ENCODE results near the gene XRN1. TPM values are rescaled to one million over a fixed set of nuclear protein-coding genes. Genes with fewer than 3 reads are reported as not detected.
"Not testable (repeated sequence)": the region's sequence is repeated elsewhere in the genome, so short reads cannot be mapped to it uniquely, and the experiment has no call there.

Gene XRN1
- polyA plus RNA-seq, 4 donors, result 23.8 to 27.4 (median 25.0) TPM

DNA sequence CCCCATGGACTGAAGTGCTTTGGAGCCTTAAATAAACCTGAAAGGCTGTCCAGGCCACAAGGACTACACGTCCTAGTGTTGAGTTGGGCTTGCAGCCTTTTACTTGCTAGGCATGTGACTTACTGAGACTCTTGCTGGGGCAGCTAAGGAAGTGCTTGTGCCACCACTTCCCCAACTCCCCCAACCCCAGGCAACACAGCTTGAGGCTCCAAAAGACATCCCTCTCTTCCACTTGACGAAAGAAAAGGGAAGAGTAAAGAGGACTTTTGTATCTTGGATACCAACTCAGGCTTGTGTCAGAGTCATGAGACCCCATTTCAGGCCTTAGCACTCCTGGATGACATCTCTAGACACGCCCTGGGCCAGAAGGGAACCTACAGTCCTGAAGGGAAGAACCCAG, 109.8 kb downstream of the XRN1 start:
- DNase-seq (ENCODE audit: low read depth in 4 of 4, low spot score in 3 of 4), result no peak

DNA sequence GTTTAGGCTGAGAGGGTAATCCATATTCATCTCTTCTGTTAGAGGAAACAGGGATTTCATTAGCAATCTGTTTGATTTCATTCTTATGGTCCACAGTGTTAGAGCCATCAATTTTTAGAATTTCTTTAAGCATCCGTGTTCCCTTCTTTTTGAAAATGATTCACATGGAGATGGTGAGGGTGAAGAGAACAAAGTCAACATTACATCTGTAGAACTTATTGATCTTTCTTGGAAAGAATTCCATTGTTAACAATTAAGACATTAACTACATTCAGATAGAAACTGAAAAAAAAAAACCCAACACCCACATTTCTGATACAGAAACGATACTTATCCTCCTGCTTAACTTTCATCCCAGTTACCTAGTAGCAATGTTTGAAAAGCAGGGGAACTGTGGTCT, 115.4 kb downstream of the XRN1 start:
- no peak for DNase-seq (ENCODE audit: low read depth in 4 of 4, low spot score in 3 of 4)

DNA sequence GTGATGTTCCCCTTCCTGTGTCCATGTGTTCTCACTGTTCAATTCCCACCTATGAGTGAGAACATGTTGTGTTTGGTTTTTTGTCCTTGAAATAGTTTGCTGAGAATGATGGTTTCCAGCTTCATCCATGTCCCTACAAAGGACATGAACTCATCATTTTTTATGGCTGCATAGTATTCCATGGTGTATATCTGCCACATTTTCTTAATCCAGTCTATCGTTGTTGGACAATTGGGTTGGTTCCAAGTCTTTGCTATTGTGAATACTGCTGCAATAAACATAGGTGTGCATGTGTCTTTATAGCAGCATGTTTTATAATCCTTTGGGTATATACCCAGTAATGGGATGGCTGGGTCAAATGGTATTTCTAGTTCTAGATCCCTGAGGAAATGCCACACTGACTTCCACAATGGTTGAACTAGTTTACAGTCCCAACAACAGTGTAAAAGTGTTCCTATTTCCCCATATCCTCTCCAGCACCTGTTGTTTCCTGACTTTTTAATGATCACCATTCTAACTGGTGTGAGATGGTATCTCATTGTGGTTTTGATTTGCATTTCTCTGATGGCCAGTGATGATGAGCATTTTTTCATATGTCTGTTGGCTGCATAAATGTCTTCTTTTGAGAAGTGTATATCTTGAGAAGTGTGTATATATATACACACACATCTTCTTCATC, 123.4 kb downstream of the XRN1 start:
- DNase-seq (ENCODE audit: low read depth in 4 of 4, low spot score in 3 of 4), result not testable (repeated sequence)

DNA sequence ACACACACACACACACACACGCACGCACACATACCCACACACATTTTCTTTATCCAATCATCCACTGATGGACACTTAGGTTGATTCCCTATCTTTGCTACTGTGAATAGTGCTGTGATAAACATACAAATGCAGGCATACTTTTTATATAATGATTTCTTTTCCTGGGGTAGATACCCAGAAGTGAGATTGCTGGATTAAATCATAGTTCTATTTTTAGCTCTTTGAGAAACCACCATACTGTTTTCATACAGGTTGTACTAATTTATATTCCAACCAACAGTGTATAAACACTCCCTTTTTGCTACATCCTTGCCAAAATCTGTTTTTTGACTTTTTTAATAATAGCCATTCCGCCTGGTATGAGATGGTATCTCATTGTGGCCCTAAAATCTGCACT, 127.9 kb downstream of the XRN1 start:
- no peak for DNase-seq (ENCODE audit: low read depth in 4 of 4, low spot score in 3 of 4)

DNA sequence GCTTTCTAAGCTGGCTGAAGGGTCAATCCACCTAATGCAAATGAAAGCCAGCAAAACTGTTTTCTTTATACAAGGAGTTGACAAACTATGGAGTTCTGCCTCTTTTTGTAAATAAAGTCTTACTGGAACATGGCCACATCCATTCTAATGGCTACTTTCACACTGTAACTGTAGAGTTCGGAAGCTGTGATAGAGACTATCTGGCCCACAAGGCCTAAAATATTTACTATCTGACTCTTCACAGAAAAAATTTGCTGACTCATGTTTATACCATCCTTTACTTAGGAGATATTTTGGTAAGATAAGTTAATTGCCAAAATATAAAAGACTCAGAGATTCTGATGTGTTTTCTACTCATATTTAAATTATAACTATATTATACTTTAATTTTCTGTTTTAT, 128.7 kb downstream of the XRN1 start:
- DNase-seq (ENCODE audit: low read depth in 4 of 4, low spot score in 3 of 4), result no peak

DNA sequence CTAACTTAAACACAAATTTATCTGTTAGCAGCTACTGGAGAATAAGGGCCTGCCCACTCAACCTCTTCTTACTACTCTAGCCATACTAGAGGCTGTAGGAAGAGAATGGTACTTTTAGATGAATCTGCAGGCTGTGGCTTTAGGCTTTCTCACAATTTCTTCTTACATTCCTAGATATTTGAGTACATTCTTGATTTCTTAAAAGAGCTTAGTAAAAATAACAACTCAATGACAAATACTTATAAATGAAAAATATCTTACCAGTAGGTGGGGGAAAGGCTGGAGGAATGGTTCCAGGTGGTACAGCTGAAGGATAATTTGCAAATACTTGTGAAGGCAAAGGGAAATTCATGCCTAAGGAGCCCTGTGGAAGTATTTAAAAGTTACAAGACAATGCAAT, 129.5 kb downstream of the XRN1 start:
- DNase-seq (ENCODE audit: low read depth in 4 of 4, low spot score in 3 of 4), result no peak

DNA sequence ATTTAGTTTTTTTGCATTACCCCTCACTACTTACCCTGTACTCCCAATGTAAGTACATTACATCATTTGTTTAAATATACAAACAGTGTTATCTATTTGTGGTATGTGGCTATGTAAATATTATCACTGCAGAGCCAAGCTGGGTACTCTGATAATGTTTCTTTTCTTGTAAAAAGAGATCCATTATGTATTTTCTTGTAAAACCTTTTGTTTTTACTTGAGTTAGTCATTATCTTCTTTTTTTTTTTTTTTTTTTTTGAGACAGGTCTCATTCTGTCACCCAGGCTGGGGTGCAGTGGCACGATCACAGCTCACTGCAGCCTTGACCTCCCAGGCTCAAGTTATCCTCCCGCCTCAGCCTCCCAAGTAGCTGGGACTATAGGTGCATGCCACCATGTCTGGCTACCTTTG, 131.9 kb downstream of the XRN1 start:
- not testable (repeated sequence) for DNase-seq (ENCODE audit: low read depth in 4 of 4, low spot score in 3 of 4)

DNA sequence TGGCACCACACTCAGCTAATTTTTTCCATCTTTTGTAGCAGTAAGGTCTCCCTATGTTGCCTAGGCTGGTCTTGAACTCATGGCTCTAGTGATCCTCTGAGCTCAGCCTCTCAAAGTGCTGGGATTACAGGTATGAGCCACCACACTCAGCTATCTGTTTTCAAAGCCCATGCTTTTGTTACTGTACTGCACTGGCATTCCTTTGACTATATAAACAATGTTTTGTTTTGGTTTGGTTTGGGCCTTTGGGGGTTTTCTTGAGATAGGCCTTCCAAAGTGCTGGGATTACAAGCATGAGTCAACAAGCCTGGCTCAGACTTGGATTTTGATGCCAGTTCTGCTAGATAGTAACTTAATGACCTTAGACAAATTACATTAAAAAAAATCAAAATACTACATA, 132.8 kb downstream of the XRN1 start:
- no peak for DNase-seq (ENCODE audit: low read depth in 4 of 4, low spot score in 3 of 4)

DNA sequence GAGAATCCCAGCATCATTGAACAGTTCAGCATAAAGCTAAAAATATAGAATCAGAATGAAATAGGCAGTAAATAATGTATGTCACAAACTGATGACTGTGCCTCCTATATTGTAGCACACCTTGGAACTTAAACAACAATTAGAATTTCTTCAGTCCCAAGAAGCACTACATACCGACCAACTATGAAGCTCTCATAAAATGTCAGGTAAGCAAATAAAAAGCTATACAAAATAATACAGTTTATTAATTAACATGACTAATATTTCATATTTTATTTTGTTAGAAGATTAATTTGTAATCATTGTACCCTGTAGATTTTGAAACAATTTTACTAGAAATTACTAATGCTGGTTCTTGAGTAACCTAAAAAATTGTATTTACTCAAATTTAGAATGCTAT, 137.4 kb downstream of the XRN1 start:
- no peak for DNase-seq (ENCODE audit: low read depth in 4 of 4, low spot score in 3 of 4)

DNA sequence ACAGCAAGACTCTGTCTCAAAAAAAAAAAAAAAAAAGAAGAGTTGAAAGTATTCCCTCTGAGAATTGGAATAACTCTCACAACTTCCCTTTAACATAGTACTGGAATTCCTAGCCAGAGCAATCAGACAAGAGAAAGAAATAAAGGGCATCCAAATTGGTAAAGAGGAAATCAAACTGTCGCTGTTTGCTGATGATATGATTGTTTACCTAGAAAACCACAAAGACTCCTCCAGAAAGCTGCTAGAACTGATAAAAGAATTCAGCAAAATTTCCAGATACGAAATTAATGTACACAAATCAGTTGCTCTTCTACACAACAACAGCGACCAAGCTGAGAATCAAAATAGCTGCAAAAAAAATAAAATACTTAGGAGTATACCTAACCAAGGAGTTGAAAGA, 145.0 kb downstream of the XRN1 start:
- DNase-seq (ENCODE audit: low read depth in 4 of 4, low spot score in 3 of 4), result not testable (repeated sequence)

DNA sequence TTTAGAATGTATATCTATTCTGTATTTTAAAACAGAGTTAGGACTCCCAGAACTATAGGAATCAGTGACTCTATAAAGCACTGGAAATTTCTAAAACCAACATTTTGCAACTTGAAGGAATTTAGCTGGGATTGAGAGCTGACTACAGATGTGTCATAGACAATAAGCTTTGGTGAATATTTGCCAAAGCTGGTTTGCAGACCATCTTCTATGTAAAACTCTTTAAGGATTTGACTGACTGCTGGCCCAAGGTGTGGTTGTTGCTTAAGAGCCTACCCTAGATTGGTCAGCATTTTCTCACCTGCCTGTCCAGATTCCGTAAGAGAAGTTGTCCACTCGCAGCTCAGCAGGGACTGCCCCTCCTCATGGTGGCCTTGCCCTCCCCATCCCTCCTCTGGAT, 149.2 kb downstream of the XRN1 start:
- DNase-seq (ENCODE audit: low read depth in 4 of 4, low spot score in 3 of 4), result no peak

DNA sequence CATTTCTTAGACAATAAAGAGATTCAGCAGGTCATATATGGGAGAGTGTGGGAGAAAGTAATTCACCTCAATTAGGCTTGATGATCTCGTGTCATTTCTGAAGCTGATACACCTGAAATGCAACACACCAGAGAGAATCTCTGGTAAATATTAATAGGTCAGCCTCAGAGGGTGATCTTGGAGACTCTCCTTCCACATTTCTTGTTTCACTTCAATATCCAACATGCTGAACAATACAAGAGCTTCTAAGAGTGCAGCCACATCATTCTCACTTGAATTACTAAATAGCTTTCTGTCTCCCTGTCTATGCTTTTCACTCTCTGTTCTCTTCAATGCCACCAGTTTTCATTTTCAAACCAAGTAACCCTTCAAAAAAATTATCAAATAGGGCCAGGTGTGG, 151.3 kb downstream of the XRN1 start:
- no peak for DNase-seq (ENCODE audit: low read depth in 4 of 4, low spot score in 3 of 4)

DNA sequence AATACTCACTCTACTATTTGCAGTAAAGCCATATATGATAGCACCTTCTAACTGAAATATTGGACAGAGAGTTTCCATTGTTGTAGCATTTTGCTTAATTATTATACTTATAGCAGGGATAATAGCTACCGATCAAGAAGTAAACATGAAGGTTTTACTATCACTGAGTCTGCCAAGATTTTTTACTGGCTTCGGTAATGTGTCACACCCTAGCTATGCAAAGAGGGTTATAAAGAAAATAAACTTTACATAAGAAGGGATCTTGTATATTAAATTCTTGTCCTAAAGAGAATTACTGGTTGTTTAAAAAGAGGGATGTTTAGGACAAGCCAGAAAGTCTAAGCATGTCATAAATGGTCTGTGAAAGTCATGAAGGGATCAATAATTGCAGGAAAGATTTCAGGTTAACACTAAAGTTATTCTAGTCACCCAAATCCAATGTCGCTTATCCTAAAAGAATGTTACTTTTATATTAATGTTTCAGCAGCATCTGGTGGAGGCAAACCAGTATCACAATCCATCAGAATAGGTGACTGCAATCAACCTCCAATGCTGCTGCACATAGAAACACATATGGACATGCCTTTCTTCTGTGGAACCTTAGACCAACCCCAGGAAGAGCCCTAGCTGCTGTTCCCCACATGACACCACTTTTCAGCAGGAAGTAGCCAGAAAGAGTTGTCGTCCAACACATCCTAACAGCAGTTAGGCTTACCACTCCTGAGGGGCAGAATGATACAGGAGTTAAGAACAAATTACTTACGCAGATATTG, 159.8 kb downstream of the XRN1 start:
- no peak for DNase-seq (ENCODE audit: low read depth in 4 of 4, low spot score in 3 of 4)

DNA sequence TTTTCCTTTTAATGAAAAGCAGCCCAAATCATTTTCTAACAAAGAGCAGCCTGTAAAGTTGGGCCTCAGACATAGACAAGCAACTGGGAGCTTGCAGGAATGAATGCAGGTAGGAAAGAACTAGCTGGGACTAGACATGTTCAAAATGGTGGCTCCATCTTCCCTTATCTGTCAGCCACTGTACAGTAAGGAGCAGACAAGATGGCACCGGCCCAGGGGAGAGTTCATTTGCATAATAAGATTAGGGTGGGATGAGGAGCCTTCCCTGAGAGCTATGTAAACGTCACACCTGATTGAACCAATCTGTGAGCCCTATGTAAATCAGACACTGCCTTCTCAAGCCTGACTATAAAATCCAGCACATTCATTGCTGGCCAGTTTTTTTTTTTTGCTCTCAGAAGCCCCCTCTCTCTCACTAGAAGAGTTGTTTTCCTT, 162.7 kb downstream of the XRN1 start:
- DNase-seq (ENCODE audit: low read depth in 4 of 4, low spot score in 3 of 4), result peak in 1 of 4 donors; percentile 11

DNA sequence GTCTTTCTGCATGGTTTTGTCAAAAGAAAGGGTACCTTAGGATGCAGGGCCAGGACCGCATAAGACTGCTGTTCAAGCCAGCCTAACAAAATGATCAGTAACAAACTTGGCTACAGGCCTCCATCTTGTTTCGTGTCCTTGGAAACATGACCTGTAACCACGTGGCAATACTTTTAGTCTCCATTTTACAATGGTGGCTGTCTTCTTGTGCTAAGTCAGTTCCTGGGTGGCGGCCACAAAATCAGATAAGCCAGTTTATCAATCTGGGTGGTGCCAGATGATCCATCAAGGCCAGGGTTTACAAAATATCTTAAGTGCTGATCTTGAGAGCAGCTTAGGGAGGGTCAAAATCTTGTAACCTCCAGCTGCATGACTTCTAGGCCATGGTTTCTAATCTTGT, 165.3 kb downstream of the XRN1 start:
- no peak for DNase-seq (ENCODE audit: low read depth in 4 of 4, low spot score in 3 of 4)

DNA sequence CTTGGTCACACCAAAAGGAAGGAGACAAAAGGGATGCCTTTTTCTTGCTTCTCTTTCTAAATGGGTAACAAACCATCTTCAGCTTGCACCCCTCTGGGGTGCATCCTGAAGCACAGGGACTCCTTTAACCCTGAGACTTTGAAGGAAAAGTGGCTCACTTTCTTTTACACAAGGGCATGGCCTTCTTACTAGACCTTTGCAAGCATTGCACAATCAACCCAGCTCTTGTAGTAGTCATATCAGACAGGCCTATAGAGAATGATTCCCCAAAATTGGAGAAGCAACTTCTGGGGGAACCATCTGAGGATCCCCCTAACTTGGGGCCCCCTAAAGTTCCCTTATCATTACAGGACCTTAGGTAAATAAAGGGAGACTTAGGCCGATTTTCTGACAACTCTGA, 166.4 kb downstream of the XRN1 start:
- DNase-seq (ENCODE audit: low read depth in 4 of 4, low spot score in 3 of 4), result no peak

DNA sequence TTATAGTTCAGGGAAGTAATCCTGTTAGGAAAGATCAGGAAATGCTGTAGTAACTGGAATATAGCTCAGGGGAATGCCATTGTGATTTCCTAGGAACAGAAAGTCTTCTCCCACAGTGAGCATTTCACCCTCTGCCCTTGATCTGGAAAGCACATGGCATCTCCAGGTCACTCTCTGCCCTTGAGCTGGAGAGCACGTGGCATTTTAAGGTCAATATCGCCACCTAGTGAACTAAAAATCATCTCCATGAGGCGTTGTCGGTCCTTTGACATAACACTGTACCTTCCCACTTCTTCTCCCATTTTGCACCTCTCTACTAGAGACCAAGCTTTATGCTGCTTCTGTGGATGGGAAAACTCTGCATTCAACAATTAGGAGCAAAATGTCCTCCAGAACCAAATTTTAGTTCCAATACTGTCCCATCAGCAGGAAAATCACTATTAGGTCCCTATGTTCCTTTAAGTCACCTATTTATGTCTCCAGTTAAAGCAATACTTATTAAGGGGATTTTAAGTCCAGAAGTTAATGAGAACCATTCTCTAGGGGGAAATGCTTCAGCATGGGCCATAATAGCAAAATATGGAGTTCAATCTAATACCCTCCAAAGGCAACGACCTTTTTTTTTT, 167.8 kb downstream of the XRN1 start:
- peak in 3 of 4 donors; percentile 46 to 49 (median 47) for DNase-seq (ENCODE audit: low read depth in 4 of 4, low spot score in 3 of 4)

DNA sequence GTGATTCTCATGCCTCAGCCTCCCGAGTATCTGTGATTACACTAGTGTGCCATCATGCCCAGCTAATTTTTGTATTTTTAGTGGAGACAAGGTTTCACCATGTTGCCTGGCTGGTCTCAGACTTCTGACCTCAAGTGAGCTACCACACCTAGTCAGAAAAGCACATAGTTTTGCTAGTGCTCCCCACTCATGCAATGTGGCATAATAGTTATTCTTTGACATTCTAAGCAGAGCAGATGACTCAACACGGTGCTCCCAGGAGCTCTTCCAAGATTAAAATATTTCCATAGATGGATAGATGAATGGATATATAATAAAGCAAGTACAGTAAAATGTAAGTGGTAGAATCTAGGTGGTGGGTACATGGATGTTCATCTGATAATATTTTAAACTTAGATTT, 169.4 kb downstream of the XRN1 start:
- DNase-seq (ENCODE audit: low read depth in 4 of 4, low spot score in 3 of 4), result no peak

DNA sequence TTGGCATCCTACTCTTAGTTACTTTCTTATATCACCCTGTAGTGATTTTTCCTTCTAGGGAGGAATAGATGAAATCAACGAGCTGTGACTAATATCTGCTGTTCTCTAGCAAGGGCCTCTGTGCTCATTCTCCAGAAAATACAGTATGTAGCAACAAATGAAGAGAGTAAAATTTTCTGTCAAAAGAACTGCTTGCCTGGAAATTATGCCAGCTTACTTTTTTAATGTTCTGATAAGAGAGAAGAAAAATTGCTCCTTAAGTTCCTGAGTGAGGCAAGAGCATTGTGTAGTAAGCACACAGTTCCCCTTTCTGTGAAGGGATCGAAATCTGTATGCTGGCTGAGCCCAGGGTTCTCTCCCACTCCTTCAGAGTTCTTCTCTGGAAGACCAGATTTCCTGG, 171.1 kb downstream of the XRN1 start:
- DNase-seq (ENCODE audit: low read depth in 4 of 4, low spot score in 3 of 4), result no peak

DNA sequence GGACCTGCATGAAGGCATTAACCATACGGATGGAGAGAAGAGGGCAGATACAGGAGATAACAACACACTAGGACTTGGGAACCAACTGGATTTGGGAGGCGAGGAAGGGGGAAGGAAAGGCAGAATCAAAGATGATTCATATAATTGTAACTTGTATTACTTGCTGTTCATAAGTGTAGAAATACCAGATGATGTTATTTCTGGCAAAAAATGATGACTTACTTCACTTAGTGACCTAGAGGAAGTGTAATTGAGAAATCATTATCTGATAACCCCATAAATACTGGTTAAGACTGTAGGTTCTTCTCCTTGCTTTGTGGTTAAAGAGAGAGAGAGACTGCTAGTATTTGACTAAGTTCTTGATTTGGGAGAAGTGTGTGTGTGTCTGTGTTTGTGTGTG, 172.0 kb downstream of the XRN1 start:
- no peak for DNase-seq (ENCODE audit: low read depth in 4 of 4, low spot score in 3 of 4)

DNA sequence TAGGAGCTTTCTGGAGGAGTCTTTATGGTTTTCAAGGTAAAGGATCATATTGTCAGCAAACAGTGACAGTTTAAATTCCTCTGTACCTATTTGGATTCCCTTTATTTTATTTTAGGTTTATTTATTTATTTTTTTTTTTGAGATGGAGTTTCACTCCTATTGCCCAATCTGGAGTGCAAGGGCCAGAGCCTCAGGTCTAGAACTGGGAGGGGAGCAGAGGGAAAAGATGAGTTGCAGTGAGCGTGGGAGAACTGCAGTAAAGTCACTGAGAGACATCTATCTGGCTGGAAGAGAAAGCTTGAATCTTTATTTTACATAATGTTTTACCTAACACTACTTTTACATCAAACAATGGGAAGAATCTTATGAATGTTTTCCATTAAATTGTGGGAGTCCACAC, 172.9 kb downstream of the XRN1 start:
- DNase-seq (ENCODE audit: low read depth in 4 of 4, low spot score in 3 of 4), result no peak

DNA sequence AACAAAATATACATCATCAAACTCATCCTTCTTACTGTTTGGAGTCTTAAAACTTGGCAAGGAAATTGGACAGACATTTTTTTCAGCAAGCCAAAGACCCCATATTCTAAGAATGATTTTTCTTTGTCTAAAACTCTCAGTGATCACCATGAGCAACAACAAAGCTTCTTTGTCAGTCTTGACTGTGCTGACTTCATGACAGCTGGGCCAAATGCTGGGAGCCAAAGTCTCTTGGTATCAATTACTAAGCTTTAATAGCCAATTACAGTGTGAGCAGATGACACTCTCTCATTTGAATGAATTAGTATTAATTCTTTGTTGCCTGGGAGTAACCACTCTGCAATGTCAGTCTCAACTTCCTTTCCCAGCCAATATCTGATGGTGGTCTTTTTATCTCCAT, 174.3 kb downstream of the XRN1 start:
- no peak for DNase-seq (ENCODE audit: low read depth in 4 of 4, low spot score in 3 of 4)

Measured in left renal pelvis (tissue), 4 donors.